CD4-positive, alpha-beta T cell (primary cell): ENCODE results near the gene ABCC2. TPM values are rescaled to one million over a fixed set of nuclear protein-coding genes. Genes with fewer than 3 reads are reported as not detected.

Experiments
- ATAC-seq: fragments of 200-7000 bp; cut with Tn5 transposase; one replicate; pipeline ENCODE4 v1.10.0; 2022; ENCODE audit warnings: mild to moderate bottlenecking; ENCODE audit not compliant: poor library complexity
- CTCF ChIA-PET: fragments of 350-600 bp; sonication (Branson Sonifier 250); formaldehyde crosslinking; loops from one replicate; lab custom pipeline; 2021; ENCODE audit warnings: antibody characterized with exemption, inconsistent platforms; lab: Charles Lee
- POLR2A ChIA-PET: fragments of 350-600 bp; sonication (Branson Sonifier 250); formaldehyde crosslinking; loops from one replicate; lab custom pipeline; 2021; ENCODE audit warnings: antibody characterized with exemption, inconsistent platforms; lab: Charles Lee
- DNase-seq, 14 experiments: peaks; one replicate each; pipeline ENCODE4 v3.0.0-alpha.2; 2013 to 2020; ENCODE audit warnings: mixed read lengths in 2 of 14
- H3K27ac ChIP-seq, 2 donors: one replicate each; pipeline versions ENCODE4 v1.5.1 to v1.7.0; 2013; ENCODE audit warnings: low read length in 2 of 2, low read depth in 1 of 2, mild to moderate bottlenecking in 1 of 2
- H3K27me3 ChIP-seq, 2 experiments: 1 replicate in 1 of 2; 2 replicates in 1 of 2; pipeline versions ENCODE4 v1.6.1 to v1.7.0; 2013; ENCODE audit warnings: low read length in 2 of 2, control low read depth in 1 of 2, mild to moderate bottlenecking in 1 of 2, moderate library complexity in 1 of 2; ENCODE audit not compliant: insufficient read depth in 2 of 2, control insufficient read depth in 1 of 2
- H3K36me3 ChIP-seq: one replicate; pipeline ENCODE4 v1.6.1; 2013; ENCODE audit warnings: low read length, control low read depth; ENCODE audit not compliant: insufficient read depth
- H3K4me1 ChIP-seq: one replicate; pipeline ENCODE4 v1.6.1; 2013; ENCODE audit warnings: low read length, control low read depth; ENCODE audit not compliant: insufficient read depth
- H3K4me3 ChIP-seq: one replicate; pipeline ENCODE4 v1.5.1; 2013; ENCODE audit warnings: mild to moderate bottlenecking, low read length, moderate library complexity
- H3K9me3 ChIP-seq, 2 experiments: 1 replicate in 1 of 2; 2 replicates in 1 of 2; pipeline versions ENCODE4 v1.6.1 to v1.7.0; 2013; ENCODE audit warnings: low read length in 2 of 2, mild to moderate bottlenecking in 2 of 2, control low read depth in 1 of 2, moderate library complexity in 1 of 2; ENCODE audit not compliant: control insufficient read depth in 1 of 2, insufficient read depth in 1 of 2
- H3K27ac Mint-ChIP-seq: one replicate; pipeline ENCODE4 v1.8.0; 2020; ENCODE audit warnings: mixed read lengths
- H3K27me3 Mint-ChIP-seq: one replicate; pipeline ENCODE4 v1.8.0; 2021; ENCODE audit warnings: mixed read lengths
- H3K36me3 Mint-ChIP-seq: one replicate; pipeline ENCODE4 v1.8.0; 2021; ENCODE audit warnings: low read depth, mixed read lengths
- H3K4me1 Mint-ChIP-seq: one replicate; pipeline ENCODE4 v1.8.0; 2021; ENCODE audit warnings: low read depth, mixed read lengths
- H3K4me3 Mint-ChIP-seq: one replicate; pipeline ENCODE4 v1.8.0; 2020; ENCODE audit warnings: mild to moderate bottlenecking, mixed read lengths
- H3K9me3 Mint-ChIP-seq: one replicate; pipeline ENCODE4 v1.8.0; 2020; ENCODE audit warnings: mixed read lengths
- CTCF ChIP-seq: fragments of 200-600 bp; IDR thresholded peaks from one replicate; pipeline ENCODE4 v1.8.0; 2022; ENCODE audit warnings: antibody characterized with exemption, mild to moderate bottlenecking
- intact Hi-C, 2 experiments: fragments of 100-400 bp; cut with DNase I in 1 of 2; cut with micrococcal nuclease in 1 of 2; formaldehyde crosslinking; loops; one replicate each; pipeline versions ENCODE4 v1.15.1 to v1.9.0; 2023 to 2025; cut with DNase I, micrococcal nuclease
- total RNA-seq, 174 experiments: library from RNA in 2 of 174; stranded (reverse) in 2 of 174; gene quantifications; one replicate each; pipeline ENCODE4 v1.2.3 and lab custom pipeline; 2021 to 2026

ABCC2 gene
- total RNA-seq, 2 experiments from 2014 or later, result 3.0 to 3.4 TPM

GRCh38 chr10:99827936-99828335 is 45.5 kb downstream of the ABCC2 start:
- intact Hi-C loops, result no loop called here
- peaks cover 17% of the 10 kb centered on the region for H3K36me3 Mint-ChIP-seq
- H3K9me3 ChIP-seq, result peaks cover 0 to 4% of the 10 kb centered on the region in 2 experiments
- H3K27ac ChIP-seq, result no peak overlapping the region
- no peaks in the 10 kb centered on the region for H3K27me3 ChIP-seq
- peaks cover 3% of the 10 kb centered on the region for H3K4me1 ChIP-seq
- H3K4me1 Mint-ChIP-seq, result no peaks in the 10 kb centered on the region
- peaks cover 5% of the 10 kb centered on the region for H3K9me3 Mint-ChIP-seq
- no peak overlapping the region for H3K4me3 ChIP-seq
- no peak overlapping the region for H3K4me3 Mint-ChIP-seq
- no peak for ATAC-seq
- CTCF ChIA-PET, result no interaction called here
- DNase-seq, result no peak
- TF ChIP-seq CTCF, result no peak
- H3K27ac Mint-ChIP-seq, result no peak overlapping the region
- POLR2A ChIA-PET, result no interaction called here
- H3K27me3 Mint-ChIP-seq, result no peaks in the 10 kb centered on the region
- no peaks in the 10 kb centered on the region for H3K36me3 ChIP-seq

GRCh38 chr10:99828464-99828863 is 46.0 kb downstream of the ABCC2 start:
- H3K9me3 ChIP-seq, result peaks cover 0 to 4% of the 10 kb centered on the region in 2 experiments
- peak in 1 of 14 experiments; percentile 5 for DNase-seq
- H3K27me3 Mint-ChIP-seq, result no peaks in the 10 kb centered on the region
- intact Hi-C loops, result no loop called here
- TF ChIP-seq CTCF, result no peak
- ChIA-PET POLR2A (no interaction called here), CTCF (no interaction called here)
- H3K27me3 ChIP-seq, result no peaks in the 10 kb centered on the region
- H3K4me3 Mint-ChIP-seq, result no peak overlapping the region
- H3K4me1 Mint-ChIP-seq, result no peaks in the 10 kb centered on the region
- no peak overlapping the region for H3K4me3 ChIP-seq
- peaks cover 17% of the 10 kb centered on the region for H3K36me3 Mint-ChIP-seq
- peaks cover 5% of the 10 kb centered on the region for H3K9me3 Mint-ChIP-seq
- no peak overlapping the region for H3K27ac Mint-ChIP-seq
- H3K36me3 ChIP-seq, result no peaks in the 10 kb centered on the region
- no peak for ATAC-seq
- H3K27ac ChIP-seq, result no peak overlapping the region
- H3K4me1 ChIP-seq, result peaks cover 3% of the 10 kb centered on the region

- intact Hi-C loops, result no loop called here
- no peaks in the 10 kb centered on the region for H3K27me3 Mint-ChIP-seq
- peaks cover 0 to 4% of the 10 kb centered on the region in 2 experiments for H3K9me3 ChIP-seq
- no peak overlapping the region for H3K4me3 Mint-ChIP-seq
- TF ChIP-seq CTCF, result no peak
- no peaks in the 10 kb centered on the region for H3K27me3 ChIP-seq
- H3K4me1 ChIP-seq, result peaks cover 3% of the 10 kb centered on the region
- no peaks in the 10 kb centered on the region for H3K4me1 Mint-ChIP-seq
- H3K27ac Mint-ChIP-seq, result no peak overlapping the region
- peaks cover 17% of the 10 kb centered on the region for H3K36me3 Mint-ChIP-seq
- ATAC-seq, result no peak
- H3K36me3 ChIP-seq, result no peaks in the 10 kb centered on the region
- H3K9me3 Mint-ChIP-seq, result peaks cover 5% of the 10 kb centered on the region
- no peak overlapping the region for H3K4me3 ChIP-seq
- DNase-seq, result no peak
- H3K27ac ChIP-seq, result no peak overlapping the region
- ChIA-PET POLR2A (no interaction called here), CTCF (no interaction called here)
These were observed 50.0 kb downstream of the ABCC2 start for GRCh38 chr10:99832439-99832838.
